Naive thymus-derived CD4-positive, alpha-beta T cell (primary cell): ENCODE results near the gene RNF38. TPM values are rescaled to one million over a fixed set of nuclear protein-coding genes. Genes with fewer than 3 reads are reported as not detected.

Source experiments
- ATAC-seq: fragments of 150-1000 bp; cut with Tn5 transposase; 2 replicates; pipeline ENCODE4 v1.10.0; 2021; ENCODE audit warnings: mild to moderate bottlenecking, moderate library complexity
- CTCF ChIA-PET: fragments of 350-600 bp; sonication (Branson Sonifier 250); formaldehyde crosslinking; loops from one replicate; lab custom pipeline; 2021; ENCODE audit warnings: antibody characterized with exemption; lab: Charles Lee
- POLR2A ChIA-PET: fragments of 350-600 bp; sonication (Branson Sonifier 250); formaldehyde crosslinking; loops from one replicate; lab custom pipeline; 2021; ENCODE audit warnings: antibody characterized with exemption, inconsistent platforms; lab: Charles Lee
- DNase-seq, 9 donors: peaks; one replicate each; pipeline versions ENCODE4 v3.0.0 to v3.0.0-alpha.2; 2020 to 2022; ENCODE audit warnings: mixed read lengths in 1 of 9
- H3K27ac ChIP-seq: one replicate; pipeline ENCODE4 v1.7.0; 2013; ENCODE audit warnings: mild to moderate bottlenecking, low read depth, low read length, moderate library complexity
- H3K27me3 ChIP-seq, 2 donors: one replicate each; pipeline ENCODE4 v1.7.0; 2013; ENCODE audit warnings: low read length in 2 of 2, mild to moderate bottlenecking in 2 of 2, moderate library complexity in 2 of 2; ENCODE audit not compliant: control insufficient read depth in 2 of 2, insufficient read depth in 2 of 2
- H3K36me3 ChIP-seq, 3 experiments: 1 replicate in 2 of 3; 2 replicates in 1 of 3; pipeline ENCODE4 v1.7.0; 2013; ENCODE audit warnings: low read length in 3 of 3, mild to moderate bottlenecking in 3 of 3, moderate library complexity in 1 of 3; ENCODE audit not compliant: insufficient read depth in 3 of 3, control insufficient read depth in 2 of 3
- H3K4me1 ChIP-seq, 2 donors: one replicate each; pipeline ENCODE4 v1.7.0; 2013; ENCODE audit warnings: low read length in 2 of 2, mild to moderate bottlenecking in 2 of 2, moderate library complexity in 1 of 2; ENCODE audit not compliant: control insufficient read depth in 2 of 2, insufficient read depth in 2 of 2
- H3K4me3 ChIP-seq: 2 replicates; pipeline ENCODE4 v1.7.0; 2013; ENCODE audit warnings: mild to moderate bottlenecking, low read length
- H3K9me3 ChIP-seq, 3 experiments: 1 replicate in 2 of 3; 2 replicates in 1 of 3; pipeline ENCODE4 v1.7.0; 2013; ENCODE audit warnings: low read length in 3 of 3; ENCODE audit not compliant: control insufficient read depth in 2 of 3
- H3K27ac Mint-ChIP-seq, 9 donors: one replicate each; pipeline ENCODE4 v1.8.0; 2020 to 2022; ENCODE audit warnings: mixed read lengths in 9 of 9, mild to moderate bottlenecking in 8 of 9, moderate library complexity in 5 of 9, inconsistent platforms in 2 of 9
- H3K27me3 Mint-ChIP-seq, 5 donors: one replicate each; pipeline ENCODE4 v1.8.0; 2021 to 2022; ENCODE audit warnings: mixed read lengths in 5 of 5, mild to moderate bottlenecking in 1 of 5
- H3K36me3 Mint-ChIP-seq, 5 donors: one replicate each; pipeline ENCODE4 v1.8.0; 2020 to 2022; ENCODE audit warnings: mixed read lengths in 5 of 5, mild to moderate bottlenecking in 3 of 5, inconsistent platforms in 1 of 5
- H3K4me1 Mint-ChIP-seq, 7 donors: one replicate each; pipeline ENCODE4 v1.8.0; 2020 to 2022; ENCODE audit warnings: mixed read lengths in 7 of 7, mild to moderate bottlenecking in 3 of 7, inconsistent platforms in 1 of 7
- H3K4me3 Mint-ChIP-seq, 10 donors: one replicate each; pipeline ENCODE4 v1.8.0; 2020 to 2022; ENCODE audit warnings: mild to moderate bottlenecking in 10 of 10, mixed read lengths in 10 of 10, moderate library complexity in 6 of 10, inconsistent platforms in 2 of 10
- H3K9me3 Mint-ChIP-seq, 11 donors: one replicate each; pipeline ENCODE4 v1.8.0; 2020 to 2022; ENCODE audit warnings: mixed read lengths in 11 of 11, mild to moderate bottlenecking in 4 of 11, inconsistent platforms in 1 of 11, moderate library complexity in 1 of 11
- intact Hi-C, 2 donors: fragments of 100-400 bp; cut with micrococcal nuclease; formaldehyde crosslinking; loops; one replicate each; pipeline ENCODE4 v1.15.1; 2023
- polyA plus RNA-seq, 2 donors: library from polyadenylated mRNA; unstranded; fragments of 300-500 nt; fragmentation: Illumina TruSeq; gene quantifications; one replicate each; pipeline ENCODE4 v1.2.3, GENCODE V29; 2021
- total RNA-seq, 6 experiments: library from RNA in 5 of 6; stranded (reverse) in 5 of 6; gene quantifications; 1 replicate in 5 of 6; 2 replicates in 1 of 6; pipeline ENCODE4 v1.2.3 and lab custom pipeline; 2021 to 2026

Gene RNF38
- total and polyA plus RNA-seq, 7 experiments from 2014 or later: 16.8 to 88.2 (median 69.3) TPM

DNA sequence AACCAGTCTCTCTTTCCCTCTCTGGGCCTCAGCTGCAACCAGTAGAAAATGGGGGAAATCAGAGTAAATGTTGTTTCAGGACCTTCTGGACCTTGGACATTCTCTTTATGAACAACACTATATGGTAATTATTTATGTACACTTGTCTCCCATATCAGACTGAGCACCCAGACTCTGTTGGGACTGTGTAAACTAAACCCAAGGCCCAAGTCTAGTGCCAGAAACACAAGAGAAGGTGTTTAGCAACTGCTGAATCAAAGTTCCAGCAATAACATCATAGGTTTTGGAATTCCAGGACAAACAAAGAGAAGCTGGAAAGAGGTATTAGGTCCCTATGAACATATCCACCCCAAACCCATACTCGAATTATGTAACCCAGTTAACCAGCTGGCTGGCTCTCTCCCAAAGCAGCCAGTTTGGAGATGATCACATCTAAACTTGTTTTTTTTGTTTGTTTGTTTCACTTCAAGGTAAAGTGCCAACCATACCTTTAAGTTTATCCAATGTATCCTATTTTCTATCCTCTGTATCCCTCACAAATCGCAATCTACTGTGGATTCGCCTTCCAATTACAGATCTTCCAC, 1.9 kb upstream of the RNF38 start:
- CTCF ChIA-PET: interaction anchor here (0.7 to 8.7 kb wide), 3 partner anchors 48 to 154 kb away, joined by 3 to 253 read pairs (median 4); no protein-coding TSS in a partner anchor
- H3K4me1 ChIP-seq: peaks cover 10 to 17% of the 10 kb centered on the region in 2 donors
- peaks cover 26 to 48% (median 41%) of the 10 kb centered on the region in 7 donors for H3K4me1 Mint-ChIP-seq
- DNase-seq: no peak
- H3K4me3 Mint-ChIP-seq: peak overlapping the region; percentile 85 to 93 (median 92)
- ATAC-seq: no peak
- POLR2A ChIA-PET: interaction anchor here (0.7 to 1.9 kb wide), 2 partner anchors 86 to 153 kb away, joined by 3 to 8 read pairs; no protein-coding TSS in a partner anchor
- no peaks in the 10 kb centered on the region for H3K9me3 ChIP-seq
- peaks cover 0 to 2% (median 0%) of the 10 kb centered on the region in 11 donors for H3K9me3 Mint-ChIP-seq
- H3K36me3 ChIP-seq: no peaks in the 10 kb centered on the region
- peak overlapping the region; percentile 92 to 99 (median 96) for H3K27ac Mint-ChIP-seq
- no peak overlapping the region for H3K4me3 ChIP-seq
- no peaks in the 10 kb centered on the region for H3K27me3 ChIP-seq
- H3K27me3 Mint-ChIP-seq: peaks cover 0 to 2% (median 0%) of the 10 kb centered on the region in 5 donors
- intact Hi-C loops: loop anchor here (1.0 to 10.0 kb wide), 16 partner anchors 69 to 1287 kb away; partner anchors contain the start of genes ATOSB (in 2 of the 2), ZBTB5 (in 2 of the 2), CLTA (in 1 of the 2) and GLIPR2 (in 1 of the 2)
- H3K36me3 Mint-ChIP-seq: peaks cover 0 to 5% (median 0%) of the 10 kb centered on the region in 5 donors
- H3K27ac ChIP-seq: peak overlapping the region; percentile 94

DNA sequence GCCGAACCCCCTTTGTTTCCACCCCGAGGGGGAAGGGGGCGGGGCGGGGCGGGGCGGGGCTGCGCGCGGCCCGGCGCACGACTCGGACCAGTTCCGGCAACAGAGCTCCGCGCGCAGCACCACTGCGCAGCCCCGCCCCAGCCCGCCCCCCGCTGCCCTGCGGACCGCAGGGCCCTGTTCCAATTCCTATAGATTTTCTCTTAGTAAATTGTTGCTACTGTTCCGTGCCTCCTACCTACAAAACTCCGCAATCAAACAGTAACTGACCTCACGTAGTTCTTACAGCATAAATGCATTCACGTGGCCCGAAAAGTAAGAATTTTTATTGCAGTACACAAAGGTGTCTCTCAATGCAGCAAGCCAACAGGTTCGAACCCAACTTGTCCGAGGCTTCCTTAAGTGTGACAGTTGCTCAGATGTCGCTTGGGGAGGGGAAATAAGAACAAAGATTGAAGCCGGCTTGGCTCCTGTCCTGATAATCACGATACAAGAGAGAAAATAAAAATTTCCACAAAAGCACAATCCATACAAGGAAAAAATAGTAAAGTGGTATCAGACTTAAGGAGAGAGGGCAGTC, 1.2 kb upstream of the RNF38 start:
- H3K27me3 Mint-ChIP-seq: peaks cover 0 to 2% (median 0%) of the 10 kb centered on the region in 5 donors
- Histone ChIP-seq H3K9me3 (no peaks in the 10 kb centered on the region), H3K4me1 (peaks cover 13 to 19% of the 10 kb centered on the region in 2 donors), H3K27ac (peak overlapping the region; percentile 94), H3K4me3 (peak overlapping the region; percentile 77), H3K27me3 (no peaks in the 10 kb centered on the region), H3K36me3 (no peaks in the 10 kb centered on the region)
- peak overlapping the region; percentile 92 to 99 (median 96) for H3K27ac Mint-ChIP-seq
- ATAC-seq (peak; percentile 86), DNase-seq (peak in 2 of 9 donors; percentile 6 to 78)
- intact Hi-C loops: loop anchor here (1.0 to 10.0 kb wide), 16 partner anchors 70 to 1286 kb away; partner anchors contain the start of genes ATOSB (in 2 of the 2), ZBTB5 (in 2 of the 2), CLTA (in 1 of the 2) and GLIPR2 (in 1 of the 2)
- peak overlapping the region; percentile 85 to 93 (median 92) for H3K4me3 Mint-ChIP-seq
- ChIA-PET POLR2A (interaction anchor here (0.6 to 1.6 kb wide), 7 partner anchors 9 to 168 kb away, joined by 3 to 16 read pairs (median 3); partner anchors contain the start of gene GNE), CTCF (no interaction called here)
- peaks cover 0 to 5% (median 0%) of the 10 kb centered on the region in 5 donors for H3K36me3 Mint-ChIP-seq
- H3K9me3 Mint-ChIP-seq: peaks cover 0 to 2% (median 0%) of the 10 kb centered on the region in 11 donors
- peaks cover 28 to 53% (median 47%) of the 10 kb centered on the region in 7 donors for H3K4me1 Mint-ChIP-seq

DNA sequence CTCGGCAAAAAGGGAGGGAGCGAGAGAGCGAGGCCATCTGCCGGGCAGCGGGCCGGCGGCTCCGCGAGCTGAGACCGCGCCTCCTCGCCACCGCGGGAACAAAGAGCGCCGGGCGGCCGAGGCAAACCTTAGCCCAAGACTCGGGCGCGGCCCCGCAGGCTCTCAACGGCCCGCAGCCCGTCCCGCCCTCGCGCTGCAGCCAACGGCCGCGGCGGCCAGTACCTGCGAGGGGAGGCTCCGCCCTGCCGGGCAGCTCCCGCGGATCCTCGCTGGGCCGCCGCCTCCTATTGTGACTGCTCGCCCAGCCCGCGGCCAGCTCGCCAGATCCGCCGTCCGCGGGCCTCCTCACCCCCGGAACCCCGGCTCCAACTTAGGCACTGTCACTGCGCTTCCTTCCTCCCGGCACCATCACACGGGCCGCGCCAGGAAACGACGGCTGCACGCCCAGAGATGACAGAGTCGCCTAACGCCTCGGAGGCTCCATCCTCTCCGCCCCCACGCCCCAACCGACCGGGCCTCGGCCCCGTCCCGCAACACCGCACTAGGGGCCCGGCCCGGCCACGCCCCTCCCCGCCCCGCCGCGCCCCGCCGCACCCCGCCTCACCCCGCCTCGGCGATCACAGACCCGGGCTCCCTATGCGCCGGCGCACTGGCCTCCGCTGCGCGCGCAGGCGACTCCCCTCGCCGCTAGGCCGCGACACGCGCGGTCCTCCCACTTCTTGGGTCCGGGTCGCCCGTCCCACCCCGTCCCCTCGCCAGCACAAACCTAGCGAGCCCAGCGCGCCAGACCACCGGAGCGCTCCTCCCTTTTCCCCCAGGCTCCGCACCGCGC, 479 bp upstream of the RNF38 start:
- ChIA-PET CTCF (interaction anchor here (0.6 kb wide), 1 partner anchor 611 kb away, joined by 3 read pairs; no protein-coding TSS in a partner anchor), POLR2A (interaction anchor here (0.7 to 1.6 kb wide), 6 partner anchors 9 to 169 kb away, joined by 3 to 16 read pairs (median 4); partner anchors contain the start of gene GNE)
- Mint-ChIP-seq H3K4me3 (peak overlapping the region; percentile 85 to 97 (median 92)), H3K27me3 (peaks cover 0 to 2% (median 0%) of the 10 kb centered on the region in 5 donors), H3K27ac (peak overlapping the region; percentile 92 to 98 (median 95)), H3K4me1 (peaks cover 32 to 60% (median 54%) of the 10 kb centered on the region in 7 donors), H3K36me3 (peaks cover 0 to 5% (median 0%) of the 10 kb centered on the region in 5 donors), H3K9me3 (peaks cover 0 to 2% (median 0%) of the 10 kb centered on the region in 11 donors)
- H3K27ac ChIP-seq: peak overlapping the region; percentile 94
- DNase-seq: peak; percentile 83 to 94 (median 91)
- H3K4me1 ChIP-seq: peaks cover 16 to 26% of the 10 kb centered on the region in 2 donors
- H3K9me3 ChIP-seq: no peaks in the 10 kb centered on the region
- H3K36me3 ChIP-seq: no peaks in the 10 kb centered on the region
- peak; percentile 88 for ATAC-seq
- intact Hi-C loops: loop anchor here (1.0 to 10.0 kb wide), 18 partner anchors 70 to 1286 kb away; partner anchors contain the start of genes ATOSB (in 2 of the 2), CLTA (in 2 of the 2), GNE (in 2 of the 2) and MELK (in 2 of the 2)
- H3K27me3 ChIP-seq: no peaks in the 10 kb centered on the region
- H3K4me3 ChIP-seq: peak overlapping the region; percentile 77

DNA sequence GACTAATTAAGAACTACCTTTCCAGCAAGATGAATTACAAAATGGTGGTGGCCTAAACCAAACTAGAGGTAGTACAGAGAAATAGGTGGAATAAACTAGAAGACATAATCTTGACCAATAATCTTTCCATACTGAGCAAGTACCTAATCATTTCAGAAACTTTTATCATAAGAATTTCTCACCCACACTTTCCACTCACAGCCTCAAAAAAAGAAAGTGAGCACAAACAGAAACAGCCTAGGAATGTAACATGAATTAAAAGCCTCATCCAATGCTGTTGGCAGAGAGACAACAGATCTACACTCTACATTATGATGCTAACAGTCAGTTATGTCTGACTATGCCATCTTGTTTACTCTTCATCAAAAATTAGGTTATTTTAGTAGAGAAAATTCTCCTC, 1.3 kb downstream of the RNF38 start:
- DNase-seq (no peak), ATAC-seq (no peak)
- POLR2A ChIA-PET: no interaction called here
- Histone ChIP-seq H3K27me3 (no peaks in the 10 kb centered on the region), H3K4me1 (peaks cover 16 to 33% of the 10 kb centered on the region in 2 donors), H3K9me3 (no peaks in the 10 kb centered on the region), H3K27ac (no peak overlapping the region), H3K36me3 (no peaks in the 10 kb centered on the region), H3K4me3 (no peak overlapping the region)
- peaks cover 36 to 74% (median 67%) of the 10 kb centered on the region in 7 donors for H3K4me1 Mint-ChIP-seq
- peaks cover 0 to 2% (median 0%) of the 10 kb centered on the region in 11 donors for H3K9me3 Mint-ChIP-seq
- CTCF ChIA-PET: no interaction called here
- peak overlapping the region; percentile 44 to 92 (median 59) for H3K27ac Mint-ChIP-seq
- H3K4me3 Mint-ChIP-seq: peak overlapping the region; percentile 45 to 92 (median 69)
- intact Hi-C loops: no loop called here
- peaks cover 0 to 2% (median 0%) of the 10 kb centered on the region in 5 donors for H3K27me3 Mint-ChIP-seq
- H3K36me3 Mint-ChIP-seq: peaks cover 0 to 5% (median under 1%) of the 10 kb centered on the region in 5 donors

DNA sequence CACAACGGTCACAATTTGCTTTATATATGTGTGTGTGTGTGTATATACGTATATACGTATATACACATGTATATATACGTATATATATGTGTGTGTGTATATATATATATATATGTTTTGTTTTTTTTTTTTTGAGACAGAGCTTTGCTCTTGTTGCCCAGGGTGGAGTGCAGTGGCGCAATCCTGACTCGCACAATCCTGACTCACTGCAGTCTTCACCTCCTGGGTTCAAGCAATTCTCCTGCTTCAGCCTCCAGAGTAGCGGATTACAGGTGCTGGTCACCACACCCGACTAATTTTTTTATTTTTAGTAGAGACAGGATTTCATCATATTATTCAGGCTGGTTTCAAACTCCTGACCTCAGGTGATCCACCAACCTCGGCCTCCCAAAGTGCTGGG, 3.1 kb downstream of the RNF38 start:
- no peak overlapping the region for H3K27ac ChIP-seq

More for the DNA sequence above, 3.1 kb downstream of the RNF38 start:
- POLR2A ChIA-PET: no interaction called here
- DNase-seq: no peak
- peaks cover 41 to 88% (median 80%) of the 10 kb centered on the region in 7 donors for H3K4me1 Mint-ChIP-seq
- H3K27ac Mint-ChIP-seq: no peak overlapping the region
- peaks cover 16 to 37% of the 10 kb centered on the region in 2 donors for H3K4me1 ChIP-seq
- H3K9me3 Mint-ChIP-seq: peaks cover 0 to 4% (median 0%) of the 10 kb centered on the region in 11 donors
- H3K4me3 ChIP-seq: no peak overlapping the region
- intact Hi-C loops: no loop called here
- ATAC-seq: no peak
- H3K36me3 Mint-ChIP-seq: peaks cover 0 to 10% (median 5%) of the 10 kb centered on the region in 5 donors
- H3K36me3 ChIP-seq: no peaks in the 10 kb centered on the region
- H3K27me3 Mint-ChIP-seq: peaks cover 0 to 2% (median 0%) of the 10 kb centered on the region in 5 donors
- CTCF ChIA-PET: interaction anchor here (2.0 kb wide), 1 partner anchor 10 kb away, joined by 8 read pairs; no protein-coding TSS in a partner anchor
- H3K4me3 Mint-ChIP-seq: peak overlapping the region in 1 of 10 donors; percentile 56
- no peaks in the 10 kb centered on the region for H3K9me3 ChIP-seq
- no peaks in the 10 kb centered on the region for H3K27me3 ChIP-seq
